Chondrocyte (in vitro differentiated cells): ENCODE results near the gene HIBADH. TPM values are rescaled to one million over a fixed set of nuclear protein-coding genes. Genes with fewer than 3 reads are reported as not detected.

Experiments used
- DNase-seq: peaks from one replicate; pipeline ENCODE4 v3.0.0; 2021; ENCODE audit warnings: mixed read lengths, low spot score
- H3K27ac Mint-ChIP-seq: one replicate; pipeline ENCODE4 v1.8.0; 2021; ENCODE audit warnings: mild to moderate bottlenecking, moderate library complexity, mixed read lengths; ENCODE audit not compliant: unreplicated experiment
- H3K27me3 Mint-ChIP-seq: 2 replicates; pipeline ENCODE4 v1.8.0; 2021; ENCODE audit warnings: low read depth, mixed read lengths
- H3K36me3 Mint-ChIP-seq: 2 replicates; pipeline ENCODE4 v1.8.0; 2021; ENCODE audit warnings: low read depth, mixed read lengths
- H3K4me1 Mint-ChIP-seq: 2 replicates; pipeline ENCODE4 v1.8.0; 2021; ENCODE audit warnings: low read depth, mild to moderate bottlenecking, mixed read lengths
- H3K4me3 Mint-ChIP-seq: one replicate; pipeline ENCODE4 v1.8.0; 2021; ENCODE audit warnings: mild to moderate bottlenecking, moderate library complexity, mixed read lengths; ENCODE audit not compliant: unreplicated experiment
- H3K9me3 Mint-ChIP-seq: 2 replicates; pipeline ENCODE4 v1.8.0; 2021; ENCODE audit warnings: low read depth, mixed read lengths
- total RNA-seq: library from RNA; stranded (reverse); gene quantifications from 3 replicates; pipeline ENCODE4 v1.2.1, GENCODE V29; 2021
- TF ChIP-seq, protein P1 (sequence below): fragments of 200-600 bp; sonication (generic); IDR thresholded peaks from 2 replicates; pipeline ENCODE4 v1.5.0; 2021; ENCODE audit warnings: antibody characterized with exemption, mild to moderate bottlenecking, moderate library complexity

Gene HIBADH
- total RNA-seq, 1 donor from 2014 or later: 20.6 TPM

DNA sequence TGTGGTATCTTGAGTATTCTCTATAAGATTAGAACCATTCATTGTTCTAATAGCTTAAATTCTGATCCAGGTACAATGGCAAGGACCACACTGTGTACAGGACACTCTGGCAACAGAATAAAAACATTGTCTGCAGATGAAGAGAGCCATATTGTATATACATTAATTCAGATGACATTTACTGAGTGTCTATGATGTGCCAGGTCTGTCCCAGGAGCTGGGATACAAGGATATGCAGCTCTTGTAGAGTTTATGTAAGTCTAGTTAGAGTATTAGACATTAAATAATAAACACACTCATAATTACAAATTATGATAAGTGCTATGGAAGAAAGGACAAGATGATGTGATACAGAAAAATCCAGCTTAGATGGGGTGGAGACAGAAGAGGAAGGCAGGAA is 184.1 kb downstream of the HIBADH start:
- Mint-ChIP-seq H3K4me1 (no peaks in the 10 kb centered on the region), H3K27me3 (peaks cover 20% of the 10 kb centered on the region), H3K27ac (no peak overlapping the region), H3K9me3 (peaks cover 3% of the 10 kb centered on the region), H3K4me3 (no peak overlapping the region), H3K36me3 (no peaks in the 10 kb centered on the region)
- no peak for DNase-seq
- TF ChIP-seq, protein P1, sequence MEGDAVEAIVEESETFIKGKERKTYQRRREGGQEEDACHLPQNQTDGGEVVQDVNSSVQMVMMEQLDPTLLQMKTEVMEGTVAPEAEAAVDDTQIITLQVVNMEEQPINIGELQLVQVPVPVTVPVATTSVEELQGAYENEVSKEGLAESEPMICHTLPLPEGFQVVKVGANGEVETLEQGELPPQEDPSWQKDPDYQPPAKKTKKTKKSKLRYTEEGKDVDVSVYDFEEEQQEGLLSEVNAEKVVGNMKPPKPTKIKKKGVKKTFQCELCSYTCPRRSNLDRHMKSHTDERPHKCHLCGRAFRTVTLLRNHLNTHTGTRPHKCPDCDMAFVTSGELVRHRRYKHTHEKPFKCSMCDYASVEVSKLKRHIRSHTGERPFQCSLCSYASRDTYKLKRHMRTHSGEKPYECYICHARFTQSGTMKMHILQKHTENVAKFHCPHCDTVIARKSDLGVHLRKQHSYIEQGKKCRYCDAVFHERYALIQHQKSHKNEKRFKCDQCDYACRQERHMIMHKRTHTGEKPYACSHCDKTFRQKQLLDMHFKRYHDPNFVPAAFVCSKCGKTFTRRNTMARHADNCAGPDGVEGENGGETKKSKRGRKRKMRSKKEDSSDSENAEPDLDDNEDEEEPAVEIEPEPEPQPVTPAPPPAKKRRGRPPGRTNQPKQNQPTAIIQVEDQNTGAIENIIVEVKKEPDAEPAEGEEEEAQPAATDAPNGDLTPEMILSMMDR: no peak

DNA sequence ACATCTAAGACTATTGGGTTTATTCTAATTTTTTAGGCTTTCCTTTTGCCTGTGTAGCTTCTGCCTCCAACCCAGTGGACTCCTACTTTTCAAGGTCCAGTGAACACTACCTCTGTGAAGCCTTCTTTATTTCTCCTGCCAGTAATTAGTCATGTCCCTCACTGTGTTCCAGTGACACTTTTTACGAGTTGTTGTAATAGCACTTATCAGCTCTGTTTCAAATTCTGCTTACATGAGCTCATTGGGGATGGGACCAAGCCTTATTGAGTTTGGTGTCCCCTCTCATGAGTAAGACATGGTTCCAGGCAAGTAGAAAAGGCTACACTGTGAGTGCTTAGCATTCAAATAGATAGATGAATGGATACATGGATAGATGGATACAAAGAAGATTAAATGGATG is 184.6 kb downstream of the HIBADH start:
- no peak overlapping the region for H3K4me3 Mint-ChIP-seq
- DNase-seq: no peak
- no peaks in the 10 kb centered on the region for H3K36me3 Mint-ChIP-seq
- peaks cover 3% of the 10 kb centered on the region for H3K9me3 Mint-ChIP-seq
- peaks cover 23% of the 10 kb centered on the region for H3K27me3 Mint-ChIP-seq
- TF ChIP-seq, protein P1: no peak
- no peaks in the 10 kb centered on the region for H3K4me1 Mint-ChIP-seq
- no peak overlapping the region for H3K27ac Mint-ChIP-seq

DNA sequence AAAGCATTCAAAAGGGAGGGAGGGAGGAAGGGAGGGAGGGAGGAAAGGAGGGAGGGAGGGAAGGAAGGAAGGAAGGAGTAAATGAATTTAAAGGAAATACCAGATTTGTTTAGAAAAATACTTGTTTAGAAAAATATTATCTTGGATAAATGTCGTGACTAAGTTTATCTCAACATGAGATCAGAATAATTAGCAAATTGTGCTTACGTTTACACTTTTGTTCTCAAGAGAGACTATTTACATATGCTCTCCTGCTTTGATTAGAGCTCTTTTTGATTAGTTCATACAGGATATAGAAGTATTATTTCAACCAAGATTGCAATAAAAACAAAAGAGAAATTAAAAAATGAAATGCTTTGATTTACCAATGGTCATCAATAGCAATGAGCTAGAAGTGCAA is 186.2 kb downstream of the HIBADH start:
- Mint-ChIP-seq H3K27ac (no peak overlapping the region), H3K36me3 (no peaks in the 10 kb centered on the region), H3K4me1 (no peaks in the 10 kb centered on the region), H3K4me3 (no peak overlapping the region), H3K27me3 (peaks cover 34% of the 10 kb centered on the region), H3K9me3 (peaks cover 3% of the 10 kb centered on the region)
- DNase-seq: no peak
- TF ChIP-seq, protein P1: no peak

Other genes with a start within 250 kb of the HIBADH start
- 86.5 to 91.3 TPM (median 90.6 TPM) in 3 replicates for gene TAX1BP1, start 77.3 kb upstream of the HIBADH start, total RNA-seq